CD8-positive, alpha-beta memory T cell (primary cell): ENCODE results near the gene RARB. TPM values are rescaled to one million over a fixed set of nuclear protein-coding genes. Genes with fewer than 3 reads are reported as not detected.

ENCODE experiments used
- CTCF ChIA-PET: fragments of 350-600 bp; sonication (Branson Sonifier 250); formaldehyde crosslinking; loops from one replicate; lab custom pipeline; 2021; ENCODE audit warnings: antibody characterized with exemption; lab: Charles Lee
- POLR2A ChIA-PET: fragments of 350-600 bp; sonication (Branson Sonifier 250); formaldehyde crosslinking; loops from one replicate; lab custom pipeline; 2021; ENCODE audit warnings: antibody characterized with exemption; lab: Charles Lee
- DNase-seq, 5 donors: peaks; one replicate each; pipeline versions ENCODE4 v3.0.0 to v3.0.0-alpha.2; 2020 to 2022; ENCODE audit warnings: mixed read lengths in 1 of 5
- H3K27ac ChIP-seq: one replicate; pipeline ENCODE4 v1.7.0; 2013; ENCODE audit warnings: low read depth, mild to moderate bottlenecking, low read length, moderate library complexity
- H3K27me3 ChIP-seq: 2 replicates; pipeline ENCODE4 v1.7.0; 2013; ENCODE audit warnings: low read length, mild to moderate bottlenecking; ENCODE audit not compliant: insufficient read depth, poor library complexity, severe bottlenecking
- H3K36me3 ChIP-seq: 2 replicates; pipeline ENCODE4 v1.7.0; 2013; ENCODE audit warnings: mild to moderate bottlenecking, low read length, moderate library complexity; ENCODE audit not compliant: insufficient read depth
- H3K4me1 ChIP-seq: 2 replicates; pipeline ENCODE4 v1.7.0; 2013; ENCODE audit warnings: mild to moderate bottlenecking, low read length, moderate library complexity; ENCODE audit not compliant: insufficient read depth
- H3K4me3 ChIP-seq: 2 replicates; pipeline ENCODE4 v1.7.0; 2013; ENCODE audit warnings: mild to moderate bottlenecking, low read length
- H3K9me3 ChIP-seq: 2 replicates; pipeline ENCODE4 v1.7.0; 2013; ENCODE audit warnings: mild to moderate bottlenecking, low read length
- H3K27ac Mint-ChIP-seq, 8 donors: one replicate each; pipeline ENCODE4 v1.8.0; 2020 to 2021; ENCODE audit warnings: mixed read lengths in 8 of 8, mild to moderate bottlenecking in 6 of 8, inconsistent platforms in 3 of 8, moderate library complexity in 3 of 8
- H3K27me3 Mint-ChIP-seq, 2 donors: one replicate each; pipeline ENCODE4 v1.8.0; 2020 to 2021; ENCODE audit warnings: mixed read lengths in 2 of 2, mild to moderate bottlenecking in 1 of 2, moderate library complexity in 1 of 2
- H3K36me3 Mint-ChIP-seq, 3 donors: one replicate each; pipeline ENCODE4 v1.8.0; 2020 to 2021; ENCODE audit warnings: mixed read lengths in 3 of 3, inconsistent platforms in 1 of 3, mild to moderate bottlenecking in 1 of 3
- H3K4me1 Mint-ChIP-seq, 3 donors: one replicate each; pipeline ENCODE4 v1.8.0; 2020 to 2021; ENCODE audit warnings: mixed read lengths in 3 of 3, inconsistent platforms in 1 of 3, mild to moderate bottlenecking in 1 of 3
- H3K4me3 Mint-ChIP-seq, 7 donors: one replicate each; pipeline ENCODE4 v1.8.0; 2020 to 2021; ENCODE audit warnings: mixed read lengths in 7 of 7, mild to moderate bottlenecking in 6 of 7, moderate library complexity in 4 of 7, inconsistent platforms in 2 of 7
- H3K9me3 Mint-ChIP-seq, 5 donors: one replicate each; pipeline ENCODE4 v1.8.0; 2020 to 2022; ENCODE audit warnings: mixed read lengths in 5 of 5, mild to moderate bottlenecking in 3 of 5, moderate library complexity in 2 of 5, inconsistent platforms in 1 of 5
- polyA plus RNA-seq: library from polyadenylated mRNA; unstranded; fragments of 300-500 nt; fragmentation: Illumina TruSeq; gene quantifications from one replicate; pipeline ENCODE4 v1.2.3, GENCODE V29; 2021
- total RNA-seq, 2 experiments: library from RNA; stranded (reverse); gene quantifications; one replicate each; pipeline ENCODE4 v1.2.3, GENCODE V29; 2021

RARB gene
- total and polyA plus RNA-seq, 3 experiments from 2014 or later = not detected

DNA sequence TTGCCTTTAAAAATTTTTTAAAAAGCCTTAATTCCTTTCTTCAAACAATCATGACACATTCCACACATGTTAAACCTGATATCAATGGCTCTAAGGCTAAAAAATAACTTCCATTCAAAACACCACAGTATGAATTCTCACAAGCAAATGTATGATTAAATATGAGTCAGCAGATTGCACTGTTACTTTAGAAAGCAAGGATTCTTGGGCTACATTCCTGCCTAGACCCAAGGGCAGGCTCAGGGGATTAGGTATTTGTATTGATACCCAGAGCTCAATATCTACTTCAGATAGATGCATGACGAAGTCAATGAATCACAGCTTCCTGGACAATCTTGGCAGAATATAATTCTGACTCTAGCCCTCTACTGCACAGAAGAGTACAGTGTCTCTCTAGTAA is 65.7 kb downstream of the RARB start:
- no peak overlapping the region for H3K4me3 ChIP-seq
- ChIA-PET CTCF (no interaction called here), POLR2A (no interaction called here)
- H3K27me3 Mint-ChIP-seq = no peaks in the 10 kb centered on the region
- no peaks in the 10 kb centered on the region for H3K9me3 ChIP-seq
- H3K36me3 ChIP-seq = no peaks in the 10 kb centered on the region
- H3K36me3 Mint-ChIP-seq = no peaks in the 10 kb centered on the region
- no peaks in the 10 kb centered on the region for H3K4me1 ChIP-seq
- no peak overlapping the region for H3K4me3 Mint-ChIP-seq
- no peak overlapping the region for H3K27ac ChIP-seq
- no peak overlapping the region for H3K27ac Mint-ChIP-seq
- H3K27me3 ChIP-seq = no peaks in the 10 kb centered on the region
- H3K9me3 Mint-ChIP-seq = peaks cover 17 to 46% (median 32%) of the 10 kb centered on the region in 5 donors
- no peaks in the 10 kb centered on the region for H3K4me1 Mint-ChIP-seq
- no peak for DNase-seq

DNA sequence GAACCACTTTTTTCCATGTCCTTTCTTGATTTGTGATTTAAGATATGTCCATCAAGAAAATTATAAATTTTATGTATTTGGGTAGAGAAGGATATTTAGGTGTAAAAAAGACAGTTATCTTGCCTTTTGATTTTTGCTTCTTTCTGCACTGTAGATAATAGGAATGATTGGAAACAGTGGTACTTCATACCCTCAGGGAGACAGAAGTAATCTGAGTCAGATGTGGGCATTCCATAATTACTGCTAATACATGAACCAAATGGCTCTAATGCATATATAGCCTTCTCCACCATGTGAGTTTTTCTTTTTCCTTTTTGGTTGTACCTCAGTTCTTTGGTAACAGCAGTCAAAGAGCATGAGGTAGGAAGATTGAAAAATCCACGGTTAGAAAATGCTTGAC is 67.2 kb downstream of the RARB start:
- H3K4me1 Mint-ChIP-seq = no peaks in the 10 kb centered on the region
- no peak overlapping the region for H3K27ac Mint-ChIP-seq
- H3K27me3 ChIP-seq = no peaks in the 10 kb centered on the region
- no peaks in the 10 kb centered on the region for H3K27me3 Mint-ChIP-seq
- no peak overlapping the region for H3K4me3 Mint-ChIP-seq
- H3K27ac ChIP-seq = no peak overlapping the region
- POLR2A ChIA-PET = no interaction called here
- H3K9me3 ChIP-seq = no peaks in the 10 kb centered on the region
- H3K36me3 Mint-ChIP-seq = no peaks in the 10 kb centered on the region
- no peaks in the 10 kb centered on the region for H3K36me3 ChIP-seq
- H3K9me3 Mint-ChIP-seq = peaks cover 17 to 46% (median 33%) of the 10 kb centered on the region in 5 donors
- DNase-seq = no peak
- no peaks in the 10 kb centered on the region for H3K4me1 ChIP-seq
- CTCF ChIA-PET = no interaction called here
- no peak overlapping the region for H3K4me3 ChIP-seq

DNA sequence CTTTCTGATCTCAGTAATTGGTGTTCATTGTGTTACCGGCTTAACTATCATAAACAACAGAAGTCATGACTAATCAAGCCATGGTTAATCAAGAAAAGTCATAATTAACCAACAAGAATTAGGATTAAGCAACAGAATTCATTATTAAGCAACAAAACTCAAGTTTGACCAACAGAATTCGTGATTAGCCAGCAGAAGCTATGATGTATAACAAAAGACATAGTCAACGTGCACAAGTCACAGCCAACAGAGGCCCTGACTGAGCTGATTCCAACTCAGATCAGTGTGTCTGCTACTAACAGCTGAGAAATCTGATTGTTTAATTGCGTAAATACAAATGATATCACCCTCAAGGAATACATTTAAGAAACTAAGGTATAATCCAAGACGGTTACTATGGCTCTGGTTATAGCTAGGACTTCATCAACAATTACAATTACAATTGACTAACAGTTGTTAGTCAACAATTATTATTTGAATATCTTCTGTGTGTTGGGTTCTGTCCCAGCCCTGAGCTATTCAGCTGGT is 67.7 kb downstream of the RARB start:
- CTCF ChIA-PET = no interaction called here
- Histone ChIP-seq H3K27ac (no peak overlapping the region), H3K4me1 (no peaks in the 10 kb centered on the region)

DNA sequence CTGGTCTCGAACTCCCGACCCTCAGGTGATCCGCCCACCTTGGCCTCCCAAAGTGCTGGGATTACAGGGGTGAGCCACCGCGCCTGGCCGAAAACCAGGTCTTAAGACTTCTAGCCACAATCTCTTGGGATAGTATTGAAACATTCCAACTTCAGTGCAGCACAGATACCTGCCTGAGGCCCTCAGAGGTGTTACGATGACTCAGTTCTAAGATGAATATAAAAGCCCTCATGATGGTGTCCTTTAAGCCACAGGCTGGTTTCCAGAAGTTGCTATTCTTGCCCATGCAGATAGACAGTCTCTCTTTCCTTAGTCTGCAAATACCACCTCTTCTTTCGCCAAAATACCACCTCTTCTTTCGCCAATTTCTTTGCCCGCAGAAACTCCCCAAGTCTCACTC is 69.0 kb downstream of the RARB start:
- CTCF ChIA-PET = no interaction called here
- no peaks in the 10 kb centered on the region for H3K9me3 ChIP-seq
- no peaks in the 10 kb centered on the region for H3K27me3 ChIP-seq
- Mint-ChIP-seq H3K4me1 (no peaks in the 10 kb centered on the region), H3K4me3 (no peak overlapping the region), H3K27ac (no peak overlapping the region), H3K36me3 (no peaks in the 10 kb centered on the region), H3K27me3 (peaks cover 0 to 2% of the 10 kb centered on the region in 2 donors), H3K9me3 (peaks cover 17 to 39% (median 33%) of the 10 kb centered on the region in 5 donors)
- DNase-seq = no peak
- H3K36me3 ChIP-seq = no peaks in the 10 kb centered on the region
- H3K4me3 ChIP-seq = no peak overlapping the region
- H3K27ac ChIP-seq = no peak overlapping the region
- no peaks in the 10 kb centered on the region for H3K4me1 ChIP-seq
- POLR2A ChIA-PET = no interaction called here

More for the DNA sequence above, 67.7 kb downstream of the RARB start:
- Histone ChIP-seq H3K4me3 (no peak overlapping the region), H3K9me3 (no peaks in the 10 kb centered on the region), H3K27me3 (no peaks in the 10 kb centered on the region), H3K36me3 (no peaks in the 10 kb centered on the region)
- POLR2A ChIA-PET = no interaction called here
- Mint-ChIP-seq H3K4me3 (no peak overlapping the region), H3K27me3 (no peaks in the 10 kb centered on the region), H3K36me3 (no peaks in the 10 kb centered on the region), H3K9me3 (peaks cover 17 to 44% (median 33%) of the 10 kb centered on the region in 5 donors), H3K27ac (no peak overlapping the region), H3K4me1 (no peaks in the 10 kb centered on the region)
- DNase-seq = no peak

DNA sequence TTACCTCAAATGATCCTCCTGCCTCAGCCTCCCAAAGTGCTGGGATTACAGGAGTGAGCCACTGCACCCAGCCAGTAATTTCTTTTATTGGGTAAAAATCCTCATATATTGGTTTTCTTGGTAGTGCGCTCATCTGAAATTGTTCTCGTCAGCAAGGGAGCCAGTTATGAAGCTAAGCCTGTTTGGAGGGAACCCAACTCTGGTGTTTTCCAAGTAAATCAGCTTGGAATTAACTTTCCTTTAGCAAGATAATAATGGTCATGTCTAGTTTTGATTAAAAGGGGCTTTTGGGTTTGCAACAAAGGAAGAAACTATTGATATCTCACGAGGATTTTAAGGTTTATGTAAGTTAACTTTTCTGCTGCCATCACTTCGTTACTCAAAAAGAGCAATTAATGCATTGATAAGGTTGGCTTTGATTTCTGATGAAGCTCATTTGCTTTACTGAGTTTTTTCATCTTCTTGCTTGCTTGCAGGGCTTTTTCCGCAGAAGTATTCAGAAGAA is 72.7 kb downstream of the RARB start:
- DNase-seq = no peak
- Mint-ChIP-seq H3K27ac (no peak overlapping the region), H3K4me3 (no peak overlapping the region), H3K9me3 (peaks cover 0 to 6% (median 3%) of the 10 kb centered on the region in 5 donors), H3K27me3 (peaks cover 2 to 18% of the 10 kb centered on the region in 2 donors), H3K4me1 (no peaks in the 10 kb centered on the region), H3K36me3 (no peaks in the 10 kb centered on the region)
- ChIA-PET CTCF (no interaction called here), POLR2A (no interaction called here)
- Histone ChIP-seq H3K36me3 (no peaks in the 10 kb centered on the region), H3K27me3 (no peaks in the 10 kb centered on the region), H3K27ac (no peak overlapping the region), H3K4me3 (no peak overlapping the region), H3K9me3 (no peaks in the 10 kb centered on the region), H3K4me1 (no peaks in the 10 kb centered on the region)

DNA sequence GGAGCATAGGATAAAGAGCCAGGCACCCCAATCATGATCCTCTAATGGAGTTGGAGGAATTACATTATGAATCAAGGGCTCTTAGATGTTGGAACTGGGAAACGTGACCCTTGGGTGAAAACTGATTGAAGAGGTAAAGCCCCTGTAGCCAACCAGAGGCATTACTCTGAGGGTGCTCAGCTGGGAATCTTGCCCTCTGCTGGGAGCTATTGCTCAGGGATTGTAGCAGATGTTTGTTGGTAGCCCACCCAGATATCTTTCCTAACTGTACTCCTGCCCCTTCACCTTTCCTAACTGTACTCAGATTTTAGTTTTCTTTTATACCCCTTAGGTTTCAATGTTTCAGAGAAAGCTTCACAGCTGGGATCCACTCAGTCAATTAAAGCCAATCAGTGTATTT is 74.2 kb downstream of the RARB start:
- Mint-ChIP-seq H3K36me3 (no peaks in the 10 kb centered on the region), H3K27me3 (peaks cover 2 to 18% of the 10 kb centered on the region in 2 donors), H3K4me1 (no peaks in the 10 kb centered on the region), H3K27ac (no peak overlapping the region), H3K4me3 (no peak overlapping the region), H3K9me3 (peaks cover 0 to 5% (median 2%) of the 10 kb centered on the region in 5 donors)
- DNase-seq = no peak
- Histone ChIP-seq H3K4me3 (no peak overlapping the region), H3K36me3 (no peaks in the 10 kb centered on the region), H3K4me1 (no peaks in the 10 kb centered on the region), H3K9me3 (no peaks in the 10 kb centered on the region), H3K27ac (no peak overlapping the region), H3K27me3 (no peaks in the 10 kb centered on the region)
- CTCF ChIA-PET = no interaction called here
- POLR2A ChIA-PET = no interaction called here

DNA sequence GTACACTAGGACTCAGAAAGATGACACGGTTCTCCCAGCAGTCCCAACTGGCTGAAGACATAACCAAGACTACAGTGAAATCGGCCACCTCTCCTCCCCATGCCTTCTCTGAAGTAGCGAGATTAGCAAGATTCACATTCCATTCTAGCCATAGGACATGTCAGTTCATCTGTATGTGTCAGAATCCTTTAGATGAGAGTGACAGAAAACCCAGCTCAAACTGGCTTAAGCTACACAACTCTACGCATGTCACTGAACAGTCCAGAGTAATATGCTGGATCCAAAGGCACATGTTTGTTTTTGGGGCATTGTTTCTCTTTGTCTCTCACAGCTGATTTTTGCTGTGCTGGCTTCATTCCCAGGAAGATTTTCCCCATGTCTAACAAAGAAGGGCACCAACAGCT is 75.8 kb downstream of the RARB start:
- ChIA-PET CTCF (no interaction called here), POLR2A (no interaction called here)
- peaks cover 0 to 2% (median 0%) of the 10 kb centered on the region in 5 donors for H3K9me3 Mint-ChIP-seq
- no peaks in the 10 kb centered on the region for H3K4me1 Mint-ChIP-seq
- H3K4me3 ChIP-seq = no peak overlapping the region
- H3K27me3 Mint-ChIP-seq = peaks cover 2 to 23% of the 10 kb centered on the region in 2 donors
- DNase-seq = no peak
- H3K4me3 Mint-ChIP-seq = no peak overlapping the region
- no peak overlapping the region for H3K27ac Mint-ChIP-seq
- no peaks in the 10 kb centered on the region for H3K9me3 ChIP-seq
- no peaks in the 10 kb centered on the region for H3K36me3 ChIP-seq
- no peaks in the 10 kb centered on the region for H3K36me3 Mint-ChIP-seq
- H3K27ac ChIP-seq = no peak overlapping the region
- no peaks in the 10 kb centered on the region for H3K4me1 ChIP-seq
- H3K27me3 ChIP-seq = no peaks in the 10 kb centered on the region

DNA sequence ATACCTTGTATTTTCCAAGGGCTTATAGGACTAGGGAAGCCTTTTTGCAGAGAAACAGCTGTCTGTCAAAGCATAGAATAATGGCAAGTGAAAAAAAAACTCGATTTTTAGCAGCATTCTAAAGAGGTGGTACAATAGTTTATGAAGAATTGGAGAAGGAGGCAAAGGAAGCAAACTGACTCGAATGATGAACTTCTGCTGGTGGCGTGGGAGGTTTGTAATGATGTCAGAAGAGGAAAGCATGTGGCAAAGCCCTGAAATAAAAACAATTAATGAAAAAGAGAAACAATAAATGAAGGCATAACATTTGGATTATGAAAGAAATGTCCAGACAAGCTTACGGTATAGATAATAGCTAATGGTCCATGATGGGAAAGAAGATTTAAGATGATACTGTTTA is 77.5 kb downstream of the RARB start:
- no peaks in the 10 kb centered on the region for H3K36me3 Mint-ChIP-seq
- DNase-seq = no peak
- no peak overlapping the region for H3K4me3 ChIP-seq
- POLR2A ChIA-PET = no interaction called here
- peaks cover 0 to 2% (median 0%) of the 10 kb centered on the region in 5 donors for H3K9me3 Mint-ChIP-seq
- H3K27ac Mint-ChIP-seq = no peak overlapping the region
- no peaks in the 10 kb centered on the region for H3K4me1 ChIP-seq
- H3K27me3 ChIP-seq = no peaks in the 10 kb centered on the region
- CTCF ChIA-PET = no interaction called here
- H3K4me1 Mint-ChIP-seq = no peaks in the 10 kb centered on the region
- H3K27ac ChIP-seq = no peak overlapping the region
- H3K27me3 Mint-ChIP-seq = peaks cover 2 to 23% of the 10 kb centered on the region in 2 donors
- no peaks in the 10 kb centered on the region for H3K9me3 ChIP-seq
- H3K4me3 Mint-ChIP-seq = no peak overlapping the region
- no peaks in the 10 kb centered on the region for H3K36me3 ChIP-seq
